Heart right ventricle (tissue), 16 donors: Measurements from ENCODE around the gene GPC2. TPM values are rescaled to one million over a fixed set of nuclear protein-coding genes. Genes with fewer than 3 reads are reported as not detected.
A peak's percentile ranks its signal among the peaks of the same experiment; 100 is the strongest.

Experiments used
- ATAC-seq, 8 donors: fragments of 200-7000 bp; cut with Tn5 transposase; one replicate each; pipeline ENCODE4 v1.9.1; 2020; ENCODE audit warnings: mild to moderate bottlenecking in 8 of 8, moderate library complexity in 8 of 8, moderate number of reproducible peaks in 1 of 8
- DNase-seq, 2 donors: peaks; one replicate each; pipeline ENCODE4 v3.0.0-alpha.2; 2020
- H3K27ac ChIP-seq, 10 donors: fragments of 200-600 bp; sonication (generic) in 2 of 10; one replicate each; pipeline versions ENCODE4 v1.5.0 to v1.8.0; 2020 to 2022; ENCODE audit warnings: mild to moderate bottlenecking in 3 of 10
- H3K27me3 ChIP-seq, 7 donors: fragments of 200-600 bp; one replicate each; pipeline ENCODE4 v1.8.0; 2021 to 2022; ENCODE audit warnings: mild to moderate bottlenecking in 2 of 7
- H3K36me3 ChIP-seq, 9 donors: fragments of 200-600 bp; sonication (generic) in 1 of 9; one replicate each; pipeline versions ENCODE4 v1.5.0 to v1.8.0; 2020 to 2022; ENCODE audit warnings: mild to moderate bottlenecking in 2 of 9
- H3K4me1 ChIP-seq, 9 donors: fragments of 200-600 bp; sonication (generic) in 1 of 9; one replicate each; pipeline versions ENCODE4 v1.5.0 to v1.8.0; 2020 to 2022; ENCODE audit warnings: mild to moderate bottlenecking in 4 of 9
- H3K4me3 ChIP-seq, 10 donors: fragments of 200-600 bp; sonication (generic) in 2 of 10; one replicate each; pipeline versions ENCODE4 v1.5.0 to v1.8.0; 2020 to 2022; ENCODE audit warnings: mild to moderate bottlenecking in 7 of 10, moderate library complexity in 2 of 10
- H3K9me3 ChIP-seq, 11 donors: fragments of 200-600 bp in 10 of 11; sonication (generic) in 2 of 11; one replicate each; pipeline versions ENCODE4 v1.5.0 to v1.8.0; 2013 to 2022; ENCODE audit warnings: mild to moderate bottlenecking in 2 of 11, control low read depth in 1 of 11, moderate library complexity in 1 of 11
- WGBS, 2 donors: extraction: QIAGEN DNeasy Blood & Tissue Kit; methylation state at CpG; one replicate each; pipeline ENCODE4 v1.1.7; 2013; ENCODE audit warnings: inconsistent platforms in 1 of 2; 5-methylcytosine and 5-hydroxymethylcytosine counted together
- intact Hi-C, 10 donors: fragments of 100-400 bp; cut with DNase I; formaldehyde crosslinking; loops; one replicate each; pipeline versions ENCODE4 v1.11.1 to v1.14.2; 2022
- polyA plus RNA-seq, 2 donors: library from polyadenylated mRNA; stranded (reverse); fragments of 200-250 nt; gene quantifications; one replicate each; pipeline ENCODE4 v1.2.3, GENCODE V29; 2013
- total RNA-seq, 10 donors: library from RNA; stranded (reverse); fragmentation: NEBNext Ultra II Directional in 3 of 10; extraction: Animal tissue kit (Norgen Biotek cat#: 25700) in 3 of 10; gene quantifications; one replicate each; pipeline versions ENCODE4 v1.2.1 to v1.2.4, GENCODE V29; 2021 to 2023
- TF ChIP-seq, protein P1 (sequence below), 9 donors: fragments of 200-600 bp; sonication (generic) in 2 of 9; IDR thresholded peaks; one replicate each; pipeline versions ENCODE4 v1.5.0 to v1.8.0; 2021 to 2022; ENCODE audit warnings: antibody characterized with exemption in 9 of 9, mild to moderate bottlenecking in 5 of 9, moderate library complexity in 1 of 9
- donor health status: Arrhythmogenic right ventricular cardiomyopathy.
- donor health status: ischemic (EF 13 %, LVEDD 7.1; RV severe dilation, severe dysfunction).
- donor health status: healthy with polysubstance abuse.
- donor health status: DM: no; HTN: yes; CAD: no.
- donor health status: DM: no; HTN: no; CAD: no.
- donor health status: ischemic (EF 25% LVEDD 6.9; RV normal size, moderate dysfunction).
- donor health status: ischemic (EF 25% LVEDD 5.7; RV mildly dilated, moderate dysfunction).
- donor health status: healthy.
- donor health status: DM: yes; HTN: yes; CAD: no.
- donor health status: Ischemic cardiomyopathy.
- donor health status: ischemic (EF 35%, LVEDD 5.7; RV mildly dilated, moderate dysfunction).
- donor health status: nonischemic (EF 11% LVEDD 7.7; RV severe dilation, severe dysfunction).
- donor health status: DM: yes; HTN: yes; CAD: no.
- donor health status: PGD.
- donor health status: ischemic (EF 29% LVEDD 5.4; RV normal size, mild dysfunction).
- donor health status: nonischemic (EF 23%, LVEDD 6.1; RV moderate dilation, normal function).

Gene GPC2
- total and polyA plus RNA-seq, 12 donors: 0.11 to 1.1 (median 0.51) TPM; not detected in 2

DNA sequence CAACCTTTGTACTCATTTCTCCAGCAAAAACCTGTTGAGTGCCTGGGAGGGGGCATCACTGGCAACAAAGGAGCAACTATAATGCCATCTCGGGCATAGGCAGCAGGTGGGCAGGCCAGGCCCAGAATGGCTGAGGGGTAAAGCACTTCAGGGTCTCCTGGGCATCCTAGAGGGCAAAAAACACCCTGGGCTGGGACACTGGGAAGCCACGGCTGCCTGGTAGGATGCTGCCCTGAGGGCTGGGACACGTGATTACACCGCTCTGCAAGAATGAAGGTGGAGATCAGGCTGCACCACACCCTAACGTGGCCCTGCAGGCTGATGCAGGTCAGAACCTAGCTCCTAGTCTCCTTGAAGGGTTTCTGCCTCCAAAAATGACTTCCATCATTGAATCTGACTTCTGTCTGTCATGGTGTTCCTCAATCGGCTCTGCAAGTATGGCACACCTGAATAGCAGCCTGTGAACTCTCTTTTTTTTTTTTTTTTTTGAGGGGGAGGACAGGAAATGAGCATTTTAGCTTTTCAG is 14.1 kb downstream of the GPC2 start:
- peaks cover under 1 to 28% (median 15%) of the 10 kb centered on the region in 9 donors for H3K4me1 ChIP-seq
- intact Hi-C loops: no loop called here
- H3K36me3 ChIP-seq: no peaks in the 10 kb centered on the region
- H3K9me3 ChIP-seq: no peaks in the 10 kb centered on the region
- H3K27ac ChIP-seq: peak overlapping the region in 1 of 10 donors; percentile 40
- 75 to 77% methylated on average over 6 of the region's 6 CpGs for WGBS, 2 donors
- TF ChIP-seq, protein P1, sequence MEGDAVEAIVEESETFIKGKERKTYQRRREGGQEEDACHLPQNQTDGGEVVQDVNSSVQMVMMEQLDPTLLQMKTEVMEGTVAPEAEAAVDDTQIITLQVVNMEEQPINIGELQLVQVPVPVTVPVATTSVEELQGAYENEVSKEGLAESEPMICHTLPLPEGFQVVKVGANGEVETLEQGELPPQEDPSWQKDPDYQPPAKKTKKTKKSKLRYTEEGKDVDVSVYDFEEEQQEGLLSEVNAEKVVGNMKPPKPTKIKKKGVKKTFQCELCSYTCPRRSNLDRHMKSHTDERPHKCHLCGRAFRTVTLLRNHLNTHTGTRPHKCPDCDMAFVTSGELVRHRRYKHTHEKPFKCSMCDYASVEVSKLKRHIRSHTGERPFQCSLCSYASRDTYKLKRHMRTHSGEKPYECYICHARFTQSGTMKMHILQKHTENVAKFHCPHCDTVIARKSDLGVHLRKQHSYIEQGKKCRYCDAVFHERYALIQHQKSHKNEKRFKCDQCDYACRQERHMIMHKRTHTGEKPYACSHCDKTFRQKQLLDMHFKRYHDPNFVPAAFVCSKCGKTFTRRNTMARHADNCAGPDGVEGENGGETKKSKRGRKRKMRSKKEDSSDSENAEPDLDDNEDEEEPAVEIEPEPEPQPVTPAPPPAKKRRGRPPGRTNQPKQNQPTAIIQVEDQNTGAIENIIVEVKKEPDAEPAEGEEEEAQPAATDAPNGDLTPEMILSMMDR (IDR thresholded peaks at IDR 0.05): no peak
- no peak for DNase-seq
- no peak for ATAC-seq
- peaks cover 0 to 21% (median 9%) of the 10 kb centered on the region in 7 donors for H3K27me3 ChIP-seq
- no peak overlapping the region for H3K4me3 ChIP-seq

DNA sequence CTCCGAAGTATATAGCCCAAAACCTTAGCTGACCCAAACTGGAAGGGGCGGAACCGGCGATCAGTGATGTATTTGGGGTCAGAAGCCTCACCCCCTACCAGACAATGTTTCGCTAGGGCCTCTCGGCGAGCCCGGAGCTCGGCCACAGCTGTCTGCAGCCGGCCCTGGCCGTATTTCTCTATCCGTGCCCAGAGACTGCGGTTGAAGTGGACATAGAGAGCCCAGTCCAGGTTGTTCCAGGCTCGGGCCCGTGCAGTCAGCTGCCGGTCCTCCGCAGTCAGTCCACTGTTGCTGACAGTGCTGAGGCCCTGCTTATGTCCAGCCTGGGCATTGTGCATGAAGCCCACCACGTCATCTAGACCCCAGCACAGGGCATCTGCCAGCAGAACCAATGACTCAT is 17.1 kb downstream of the GPC2 start:
- Histone ChIP-seq H3K36me3 (peaks cover 0 to 22% (median 12%) of the 10 kb centered on the region in 9 donors), H3K4me3 (no peak overlapping the region), H3K27me3 (no peaks in the 10 kb centered on the region), H3K27ac (no peak overlapping the region), H3K9me3 (no peaks in the 10 kb centered on the region), H3K4me1 (peaks cover 7 to 35% (median 20%) of the 10 kb centered on the region in 9 donors)
- DNase-seq (no peak), ATAC-seq (no peak)
- 94% methylated on average over 18 of the region's 18 CpGs for WGBS, 2 donors
- intact Hi-C loops: no loop called here
- TF ChIP-seq, protein P1 (IDR thresholded peaks at IDR 0.05): no peak

DNA sequence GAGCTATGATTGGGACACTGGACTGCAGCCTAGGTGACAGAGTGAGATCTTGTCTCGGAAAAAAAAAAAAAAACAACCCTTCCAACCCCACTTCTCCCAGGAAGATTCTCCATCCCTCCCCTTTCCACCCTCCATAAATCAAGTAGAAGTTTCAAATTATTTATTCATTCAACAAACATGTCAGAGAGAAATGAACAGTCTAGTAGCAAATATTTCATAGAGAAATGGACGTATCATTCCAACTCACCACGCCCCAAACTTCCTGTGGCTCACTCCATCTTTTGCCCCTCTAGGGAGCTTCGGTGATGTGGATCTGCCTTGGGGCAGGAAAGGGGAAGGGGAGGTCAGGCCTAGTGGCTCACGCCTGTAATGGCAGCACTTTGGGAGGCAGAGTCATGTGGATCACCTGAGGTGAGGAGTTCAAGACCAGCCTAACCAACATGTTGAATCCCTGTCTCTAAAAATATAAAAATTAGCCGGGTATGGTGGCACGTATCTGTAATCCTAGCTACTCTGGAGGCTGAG is 18.0 kb downstream of the GPC2 start:
- H3K9me3 ChIP-seq: no peaks in the 10 kb centered on the region
- no peaks in the 10 kb centered on the region for H3K27me3 ChIP-seq
- H3K27ac ChIP-seq: peak overlapping the region; percentile 30 to 97 (median 88)
- 63 to 64% methylated on average over 7 of the region's 7 CpGs for WGBS, 2 donors
- intact Hi-C loops: loop anchor here in 1 of 10 donors (10.0 kb wide), 1 partner anchor 56 kb away; the partner anchor contains the start of gene PVRIG
- ATAC-seq (no peak), DNase-seq (no peak)
- peaks cover 7 to 43% (median 20%) of the 10 kb centered on the region in 9 donors for H3K4me1 ChIP-seq
- H3K4me3 ChIP-seq: peak overlapping the region in 9 of 10 donors; percentile 75 to 99 (median 90)
- TF ChIP-seq, protein P1 (IDR thresholded peaks at IDR 0.05): no peak
- peaks cover 0 to 31% (median 19%) of the 10 kb centered on the region in 9 donors for H3K36me3 ChIP-seq

- no peaks in the 10 kb centered on the region for H3K9me3 ChIP-seq
- TF ChIP-seq, protein P1 (IDR thresholded peaks at IDR 0.05): no peak
- peak; percentile 85 to 94 (median 92) for ATAC-seq
Measured at GRCh38 chr7:100158229-100159098, 18.7 kb downstream of the GPC2 start, which contains the start of gene TRAPPC14. TSS of gene TRAPPC14 (minus strand) at chr7:100158723. CDS start at chr7:100158499, 224 bp downstream.

More at GRCh38 chr7:100158229-100159098, 18.7 kb downstream of the GPC2 start, which contains the start of gene TRAPPC14:
- whole genome bisulfite sequencing, 2 donors: 1 to 2% methylated on average over 87 of the region's 87 CpGs
- no peaks in the 10 kb centered on the region for H3K27me3 ChIP-seq
- H3K4me1 ChIP-seq: peaks cover 7 to 48% (median 20%) of the 10 kb centered on the region in 9 donors
- peaks cover 0 to 38% (median 26%) of the 10 kb centered on the region in 9 donors for H3K36me3 ChIP-seq
- DNase-seq: peak; percentile 94
- H3K4me3 ChIP-seq: peak within 1 kb of the TSS; percentile 75 to 99 (median 89)
- intact Hi-C loops: loop anchor here in 1 of 10 donors (10.0 kb wide), 1 partner anchor 56 kb away; the partner anchor contains the start of gene PVRIG
- H3K27ac ChIP-seq: peak within 1 kb of the TSS; percentile 30 to 97 (median 88)
